Keratinocyte (primary cell): Measurements from ENCODE around the gene RARRES1. TPM values are rescaled to one million over a fixed set of nuclear protein-coding genes. Genes with fewer than 3 reads are reported as not detected.

Experiments used
- DNase-seq: peaks from one replicate; pipeline ENCODE4 v3.0.0-alpha.2; 2011; ENCODE audit warnings: low read depth, missing footprints, low spot score
- FAIRE-seq: peaks from 2 replicates; lab custom pipeline; 2011; peaks lifted over from hg19 to GRCh38; lab: Jason Lieb, UNC
- H2AFZ ChIP-seq: 2 replicates; pipeline ENCODE4 v1.6.0; 2012; ENCODE audit warnings: low read length, control low read depth, inconsistent platforms; ENCODE audit not compliant: control insufficient read depth
- H3K27ac ChIP-seq: 2 replicates; pipeline ENCODE4 v1.5.1; 2011; ENCODE audit warnings: low read length; ENCODE audit not compliant: control insufficient read depth, insufficient read depth
- H3K27me3 ChIP-seq: 3 replicates; pipeline ENCODE4 v1.6.0; 2011; ENCODE audit warnings: low read length; ENCODE audit not compliant: control insufficient read depth, insufficient read depth; ENCODE audit errors: extremely low read depth
- H3K36me3 ChIP-seq, 2 experiments: 2 replicates in 1 of 2; 3 replicates in 1 of 2; pipeline ENCODE4 v1.5.1; 2011; ENCODE audit warnings: low read length in 2 of 2, mild to moderate bottlenecking in 1 of 2; ENCODE audit not compliant: control insufficient read depth in 2 of 2, insufficient read depth in 2 of 2; ENCODE audit errors: extremely low read depth in 1 of 2
- H3K4me1 ChIP-seq: 3 replicates; pipeline ENCODE4 v1.5.1; 2011; ENCODE audit warnings: low read length; ENCODE audit not compliant: control insufficient read depth, insufficient read depth; ENCODE audit errors: extremely low read depth
- H3K4me2 ChIP-seq: 3 replicates; pipeline ENCODE4 v1.6.0; 2011; ENCODE audit warnings: low read depth, low read length; ENCODE audit not compliant: control insufficient read depth, insufficient read depth; ENCODE audit errors: extremely low read depth
- H3K4me3 ChIP-seq, 3 experiments: fragments of 200-600 bp in 1 of 3; sonication (generic) in 1 of 3; 2 replicates in 2 of 3; 3 replicates in 1 of 3; pipeline ENCODE4 v1.5.1; 2011 to 2016; ENCODE audit warnings: low read length in 3 of 3, mild to moderate bottlenecking in 3 of 3, control low read depth in 2 of 3, inconsistent platforms in 1 of 3, low read depth in 1 of 3, mixed read lengths in 1 of 3, mixed run types in 1 of 3, moderate library complexity in 1 of 3; ENCODE audit not compliant: control insufficient read depth in 2 of 3, insufficient read depth in 2 of 3; ENCODE audit errors: extremely low read depth in 1 of 3
- H3K79me2 ChIP-seq: 2 replicates; pipeline ENCODE4 v1.6.0; 2012; ENCODE audit warnings: low read length; ENCODE audit not compliant: control insufficient read depth, insufficient read depth
- H3K9ac ChIP-seq: 3 replicates; pipeline ENCODE4 v1.6.0; 2011; ENCODE audit warnings: low read length; ENCODE audit not compliant: control insufficient read depth, insufficient read depth; ENCODE audit errors: extremely low read depth
- H3K9me1 ChIP-seq: 3 replicates; pipeline ENCODE4 v1.6.0; 2011; ENCODE audit warnings: low read length; ENCODE audit not compliant: control insufficient read depth, insufficient read depth; ENCODE audit errors: extremely low read depth
- H3K9me3 ChIP-seq: 2 replicates; pipeline ENCODE4 v1.5.1; 2012; ENCODE audit warnings: low read depth, low read length; ENCODE audit not compliant: control insufficient read depth
- H4K20me1 ChIP-seq: 3 replicates; pipeline ENCODE4 v1.6.0; 2011; ENCODE audit warnings: low read length; ENCODE audit not compliant: control insufficient read depth, insufficient read depth; ENCODE audit errors: extremely low read depth
- EZH2 ChIP-seq: IDR thresholded peaks from one replicate; pipeline ENCODE4 v1.6.1; 2012; ENCODE audit warnings: inconsistent platforms, mild to moderate bottlenecking, low read length, moderate library complexity
- dilution Hi-C: fragments of 300-500 bp; cut with MboI; formaldehyde crosslinking; loops from one replicate; pipeline ENCODE4 v1.7.0; 2020; ENCODE audit warnings: low sequenced_read_pairs; ENCODE audit not compliant: extremely low pct_ligation_motif_present
- polyA plus RNA-seq, 5 experiments: library from polyadenylated mRNA; depleted of rRNA in 3 of 5; stranded (reverse) in 3 of 5; stranded (forward) in 1 of 5; unstranded in 1 of 5; fragments of >200 nt; gene quantifications; 1 replicate in 1 of 5; 2 replicates in 3 of 5; 3 replicates in 1 of 5; pipeline versions ENCODE4 v1.2.1 to v1.2.3, GENCODE V29; 2011 to 2012; ENCODE audit warnings: missing spikeins in 2 of 5, low read depth in 1 of 5, low replicate concordance in 1 of 5
- TF ChIP-seq, protein P1 (sequence below), 3 experiments: IDR thresholded peaks in 1 of 3; conservative IDR thresholded peaks in 1 of 3; optimal IDR thresholded peaks in 1 of 3; 2 replicates in 2 of 3; 3 replicates in 1 of 3; pipeline versions ENCODE3 to v1.5.1; 2011; ENCODE audit warnings: low read length in 3 of 3, mild to moderate bottlenecking in 3 of 3, moderate library complexity in 2 of 3, control low read depth in 1 of 3, inconsistent platforms in 1 of 3; ENCODE audit not compliant: insufficient read depth in 2 of 3; ENCODE audit errors: extremely low read depth in 1 of 3

Gene RARRES1
- polyA plus RNA-seq, 1 donor (not counting 4 experiments of a cell fraction or from before 2014, with no cell fraction given), result not detected

DNA sequence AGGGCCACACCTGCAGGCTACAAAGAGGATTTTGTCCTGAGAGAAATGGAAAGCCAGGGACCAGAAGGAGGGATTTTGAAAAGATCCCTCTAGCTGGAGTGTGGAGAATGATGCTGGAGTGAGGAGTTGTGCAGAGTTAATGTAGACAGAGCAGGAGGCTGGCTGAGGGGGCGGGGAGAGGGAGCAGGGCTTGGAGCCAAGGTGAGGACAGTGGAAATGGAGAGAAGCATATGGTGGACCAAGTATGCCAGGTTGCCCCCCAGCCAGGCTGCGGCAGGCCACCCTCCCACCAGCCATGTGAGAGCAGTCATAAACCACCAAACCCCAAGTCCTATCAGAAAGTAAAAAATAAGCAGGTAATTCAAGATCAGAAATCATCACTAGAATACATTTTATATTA is 14.7 kb downstream of the RARRES1 start:
- no peak overlapping the region for H3K4me2 ChIP-seq
- no peak overlapping the region for H3K9ac ChIP-seq
- DNase-seq (no peak), FAIRE-seq (no peak)
- no peaks in the 10 kb centered on the region for H3K9me3 ChIP-seq
- TF ChIP-seq, protein P1, sequence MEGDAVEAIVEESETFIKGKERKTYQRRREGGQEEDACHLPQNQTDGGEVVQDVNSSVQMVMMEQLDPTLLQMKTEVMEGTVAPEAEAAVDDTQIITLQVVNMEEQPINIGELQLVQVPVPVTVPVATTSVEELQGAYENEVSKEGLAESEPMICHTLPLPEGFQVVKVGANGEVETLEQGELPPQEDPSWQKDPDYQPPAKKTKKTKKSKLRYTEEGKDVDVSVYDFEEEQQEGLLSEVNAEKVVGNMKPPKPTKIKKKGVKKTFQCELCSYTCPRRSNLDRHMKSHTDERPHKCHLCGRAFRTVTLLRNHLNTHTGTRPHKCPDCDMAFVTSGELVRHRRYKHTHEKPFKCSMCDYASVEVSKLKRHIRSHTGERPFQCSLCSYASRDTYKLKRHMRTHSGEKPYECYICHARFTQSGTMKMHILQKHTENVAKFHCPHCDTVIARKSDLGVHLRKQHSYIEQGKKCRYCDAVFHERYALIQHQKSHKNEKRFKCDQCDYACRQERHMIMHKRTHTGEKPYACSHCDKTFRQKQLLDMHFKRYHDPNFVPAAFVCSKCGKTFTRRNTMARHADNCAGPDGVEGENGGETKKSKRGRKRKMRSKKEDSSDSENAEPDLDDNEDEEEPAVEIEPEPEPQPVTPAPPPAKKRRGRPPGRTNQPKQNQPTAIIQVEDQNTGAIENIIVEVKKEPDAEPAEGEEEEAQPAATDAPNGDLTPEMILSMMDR (optimal IDR thresholded peaks at IDR 0.05 in 1 of 3, IDR thresholded peaks at IDR 0.05 in 1 of 3, conservative IDR thresholded peaks at IDR 0.05 in 1 of 3; ENCODE audit: extremely low read depth in 1 of 3, insufficient read depth in 2 of 3, low read length in 3 of 3), result no peak
- no peak for TF ChIP-seq EZH2
- H3K27ac ChIP-seq, result no peak overlapping the region
- no peaks in the 10 kb centered on the region for H3K9me1 ChIP-seq
- dilution Hi-C loops, result loop anchor here (10.0 kb wide), 1 partner anchor 67 kb away; no protein-coding TSS in a partner anchor
- no peak overlapping the region for H3K4me3 ChIP-seq
- no peaks in the 10 kb centered on the region for H4K20me1 ChIP-seq
- no peaks in the 10 kb centered on the region for H3K79me2 ChIP-seq
- no peak overlapping the region for H2AFZ ChIP-seq
- H3K4me1 ChIP-seq, result peaks cover 8% of the 10 kb centered on the region
- peaks cover 0 to 5% of the 10 kb centered on the region in 2 experiments for H3K36me3 ChIP-seq
- H3K27me3 ChIP-seq, result no peaks in the 10 kb centered on the region

DNA sequence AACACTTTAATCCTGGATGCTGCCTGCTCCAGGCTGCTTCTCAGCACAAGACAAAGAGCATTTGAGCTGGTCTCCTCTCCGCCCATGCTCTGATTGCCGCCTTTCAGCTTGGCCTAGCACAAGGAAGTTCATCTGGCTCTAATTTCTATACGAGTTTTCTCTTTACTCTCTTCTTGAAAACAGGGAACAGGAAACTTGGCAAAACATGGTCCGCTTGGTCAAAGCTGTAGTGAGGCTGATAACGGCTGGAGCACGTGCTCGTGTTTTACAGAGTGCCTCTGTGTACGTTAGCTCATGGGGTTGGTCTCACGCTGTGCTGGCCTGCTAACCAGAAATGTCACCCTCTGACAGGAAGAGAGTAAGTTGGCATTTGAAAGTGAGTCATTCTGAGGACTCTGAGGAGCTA is 19.2 kb downstream of the RARRES1 start:
- H2AFZ ChIP-seq, result no peak overlapping the region
- H3K27ac ChIP-seq, result no peak overlapping the region
- FAIRE-seq (no peak), DNase-seq (no peak)
- H3K4me1 ChIP-seq, result peaks cover 27% of the 10 kb centered on the region
- dilution Hi-C loops, result loop anchor here (10.0 kb wide), 1 partner anchor 72 kb away; no protein-coding TSS in a partner anchor
- TF ChIP-seq EZH2, result no peak
- TF ChIP-seq, protein P1 (optimal IDR thresholded peaks at IDR 0.05 in 1 of 3, IDR thresholded peaks at IDR 0.05 in 1 of 3, conservative IDR thresholded peaks at IDR 0.05 in 1 of 3; ENCODE audit: extremely low read depth in 1 of 3, insufficient read depth in 2 of 3, low read length in 3 of 3), result no peak
- H3K4me3 ChIP-seq, result no peak overlapping the region
- no peak overlapping the region for H3K4me2 ChIP-seq
- H3K9me3 ChIP-seq, result no peaks in the 10 kb centered on the region
- peaks cover 0 to 4% of the 10 kb centered on the region in 2 experiments for H3K36me3 ChIP-seq
- no peaks in the 10 kb centered on the region for H4K20me1 ChIP-seq
- no peaks in the 10 kb centered on the region for H3K27me3 ChIP-seq
- H3K9me1 ChIP-seq, result no peaks in the 10 kb centered on the region
- H3K79me2 ChIP-seq, result no peaks in the 10 kb centered on the region
- H3K9ac ChIP-seq, result no peak overlapping the region
